GM18861 (cell line): ENCODE measurements around the gene NOL7.

Experiments used
- ATAC-seq: cut with Tn5 transposase; IDR thresholded peaks from one replicate; pipeline ENCODE4 v1.9.1; 2021; ENCODE audit not compliant: unreplicated experiment

NOL7 gene

DNA sequence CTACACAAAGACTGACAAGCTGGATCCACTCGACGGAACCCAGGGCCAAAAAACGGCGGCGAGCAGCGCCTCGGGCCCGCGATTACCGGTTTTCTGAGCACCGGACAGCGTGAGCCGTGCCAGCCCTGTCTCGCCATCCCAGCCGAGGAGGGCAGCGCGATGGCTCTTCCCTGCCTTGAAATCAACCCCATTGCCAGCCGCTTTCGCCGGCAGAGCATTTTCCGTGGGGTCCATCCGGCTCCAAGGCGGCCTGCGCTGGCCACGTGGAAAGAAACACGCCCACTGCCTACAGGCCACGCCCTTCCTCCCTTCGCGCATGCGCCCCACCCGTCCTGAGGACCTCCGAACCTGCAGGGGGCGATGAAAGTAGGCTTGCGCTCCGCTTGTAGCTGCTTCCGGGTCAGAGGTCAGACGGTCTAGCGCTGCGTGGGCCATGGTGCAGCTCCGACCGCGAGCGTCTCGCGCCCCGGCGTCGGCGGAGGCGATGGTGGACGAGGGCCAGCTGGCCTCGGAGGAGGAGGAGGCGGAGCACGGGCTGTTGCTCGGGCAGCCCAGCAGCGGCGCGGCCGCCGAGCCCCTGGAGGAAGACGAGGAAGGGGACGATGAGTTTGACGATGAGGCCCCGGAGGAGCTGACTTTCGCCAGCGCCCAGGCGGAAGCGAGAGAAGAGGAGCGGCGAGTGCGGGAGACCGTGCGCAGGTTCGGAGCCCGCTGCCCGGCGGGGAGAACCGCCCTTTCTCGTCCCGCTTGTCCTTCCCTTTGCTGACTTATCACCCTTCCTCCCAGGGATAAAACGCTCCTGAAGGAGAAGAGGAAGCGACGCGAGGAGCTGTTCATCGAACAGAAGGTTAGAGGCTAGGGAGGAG, at the start of gene NOL7:
NOL7 (plus strand) TSS at position 410 of the 866 bp plus-strand sequence; CDS start at position 434, 24 bp downstream.
- peak; percentile 83 for ATAC-seq

DNA sequence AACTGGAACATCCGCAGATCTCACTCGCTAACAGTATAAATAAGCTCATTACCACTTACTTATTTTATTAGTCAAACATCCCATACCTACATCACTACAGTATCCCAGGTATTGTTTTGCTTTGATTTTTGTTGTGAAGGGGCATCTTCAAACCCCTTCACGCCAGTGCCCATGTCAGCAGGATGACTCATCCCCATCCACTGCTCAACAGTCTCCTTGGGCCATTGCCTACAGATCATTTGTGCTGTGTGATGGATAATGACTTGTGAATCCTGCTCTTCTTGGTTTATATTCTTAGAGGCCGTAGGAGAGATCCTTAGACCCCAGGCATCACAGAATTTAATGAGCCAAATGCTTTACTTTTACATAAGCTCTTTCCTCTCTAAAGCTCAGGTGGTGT, 49.2 kb upstream of the NOL7 start:
- no peak for ATAC-seq

DNA sequence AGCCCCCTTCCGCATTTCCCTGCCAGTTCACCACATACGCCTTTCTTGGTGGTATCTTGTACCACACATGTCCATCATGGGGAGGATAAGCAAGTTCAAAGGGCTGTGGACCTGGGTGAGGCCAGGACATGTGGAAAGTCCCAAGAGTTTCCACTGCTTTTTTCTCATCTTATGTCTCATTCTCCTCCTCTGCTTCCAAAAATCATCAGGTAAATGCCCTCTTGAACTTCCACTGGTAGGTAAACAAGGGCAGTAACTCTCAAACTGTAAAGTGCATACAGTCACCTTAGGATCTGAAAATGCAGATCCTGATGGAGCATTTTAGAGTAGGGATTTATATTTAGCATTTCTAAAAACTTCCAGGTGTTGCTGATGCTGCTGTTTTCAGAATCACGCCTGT, 48.6 kb upstream of the NOL7 start:
- no peak for ATAC-seq

DNA sequence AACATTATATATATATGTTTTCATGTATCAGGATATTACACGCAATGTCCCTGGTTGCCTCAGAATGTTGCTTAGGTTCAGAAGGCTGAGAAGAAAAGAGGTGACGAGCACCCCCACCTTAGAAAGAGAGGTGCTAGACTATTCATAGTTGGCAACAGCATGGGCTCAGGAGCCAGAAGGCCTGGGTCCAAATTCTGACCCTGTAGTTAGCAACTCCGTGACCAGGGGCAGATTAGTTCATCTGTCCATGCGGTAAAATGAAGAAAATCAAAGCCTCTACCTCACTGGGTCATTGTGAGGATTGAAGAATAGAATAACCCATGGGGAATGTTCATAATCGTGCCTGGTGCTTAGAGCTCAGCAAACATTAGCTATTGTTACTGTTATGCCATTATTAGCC, 46.2 kb upstream of the NOL7 start:
- ATAC-seq, result no peak

DNA sequence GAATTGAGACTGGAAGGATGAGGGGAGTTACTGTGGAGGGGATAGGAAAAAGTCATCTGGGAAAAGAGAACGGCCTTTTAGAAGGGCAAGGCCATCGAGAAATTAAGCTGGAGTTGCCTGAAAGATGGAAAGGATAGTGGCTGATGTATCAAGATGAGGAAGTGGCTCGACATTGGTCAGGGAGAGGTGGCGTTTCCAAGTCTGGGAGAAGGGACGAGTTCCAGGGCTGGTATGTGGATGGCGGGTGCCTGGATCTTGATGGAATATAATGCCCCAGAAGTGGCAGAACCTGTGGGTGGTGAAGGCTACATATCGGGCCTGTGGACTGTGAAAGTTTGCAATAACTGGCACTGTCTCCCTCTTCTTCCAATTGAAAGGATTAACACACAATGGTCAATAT, 42.9 kb upstream of the NOL7 start:
- no peak for ATAC-seq

DNA sequence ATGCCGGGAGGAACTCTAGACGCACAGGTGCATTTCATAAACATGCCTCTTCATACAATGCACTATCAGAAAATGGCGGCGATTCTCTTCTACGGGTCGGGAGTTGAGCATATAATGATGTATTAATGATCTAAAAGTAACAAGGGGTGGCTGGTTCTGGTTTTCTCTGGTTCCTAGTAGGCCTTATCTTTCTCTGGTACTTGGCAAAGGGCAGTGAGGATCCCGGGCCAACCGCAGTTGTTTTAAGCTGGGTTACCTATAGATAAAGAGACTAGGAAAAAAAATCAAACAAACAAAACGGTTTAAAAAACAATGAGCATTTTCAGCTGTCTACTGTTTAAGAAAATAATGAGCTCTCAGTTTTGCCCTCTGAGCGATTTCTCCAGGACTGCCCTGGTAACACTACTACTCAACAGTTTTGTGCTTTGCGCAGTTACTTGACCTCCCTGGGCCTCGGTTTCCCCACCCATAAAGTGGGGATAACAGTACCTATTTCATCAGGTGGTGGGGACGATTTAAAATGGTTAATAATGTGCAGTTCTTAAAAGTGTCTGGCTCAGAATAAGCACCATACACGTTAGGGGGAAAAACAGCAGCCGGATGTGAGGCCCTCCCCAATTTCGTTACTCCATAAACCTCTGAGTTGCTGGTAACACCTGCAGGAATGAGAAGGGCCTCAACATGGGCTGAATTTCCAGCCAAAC, 42.0 kb upstream of the NOL7 start:
- ATAC-seq, result no peak

DNA sequence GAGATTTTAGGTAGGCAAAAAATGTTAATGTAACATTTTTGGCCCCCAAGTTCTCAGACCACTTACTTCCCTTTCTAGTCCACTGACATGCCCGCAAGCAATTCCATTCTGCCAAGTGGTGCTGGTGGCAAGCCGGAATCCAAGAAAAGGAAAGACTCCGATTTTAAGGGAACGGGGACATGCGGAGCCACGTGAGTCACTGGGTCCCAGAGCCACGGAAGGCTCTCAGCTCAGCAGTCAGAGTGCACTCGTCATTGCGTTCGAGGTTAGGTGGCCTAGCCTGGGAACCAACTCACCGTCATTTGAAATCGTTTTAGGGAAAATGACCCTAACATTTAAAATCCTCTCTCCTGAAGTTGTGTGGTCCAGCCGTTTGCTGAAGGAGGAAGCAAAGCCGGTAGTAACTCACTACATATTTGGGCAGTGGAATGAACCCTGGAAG, 41.4 kb upstream of the NOL7 start:
- ATAC-seq, result no peak

DNA sequence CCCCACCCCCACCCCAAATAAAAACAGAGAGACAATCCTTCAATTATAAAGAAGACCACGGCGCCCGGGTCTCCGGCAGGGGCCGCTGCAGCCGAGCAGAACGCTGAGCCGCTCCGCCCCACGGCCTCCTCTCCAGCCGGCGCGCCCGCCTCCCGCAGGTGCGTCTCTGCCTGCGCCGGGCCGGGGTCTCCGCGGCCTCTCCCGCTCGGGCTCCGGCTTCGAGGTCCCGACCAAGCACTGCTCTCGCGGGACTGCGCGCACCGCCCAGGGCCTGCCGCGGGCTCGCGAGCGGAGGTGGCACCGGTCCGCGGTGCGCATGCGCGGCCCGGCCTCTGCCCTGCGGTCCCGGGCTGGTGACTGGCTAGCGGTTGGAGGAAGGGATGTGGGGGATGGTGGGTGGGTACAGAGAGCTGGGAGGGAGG, 41.0 kb upstream of the NOL7 start:
- peak; percentile 70 for ATAC-seq

DNA sequence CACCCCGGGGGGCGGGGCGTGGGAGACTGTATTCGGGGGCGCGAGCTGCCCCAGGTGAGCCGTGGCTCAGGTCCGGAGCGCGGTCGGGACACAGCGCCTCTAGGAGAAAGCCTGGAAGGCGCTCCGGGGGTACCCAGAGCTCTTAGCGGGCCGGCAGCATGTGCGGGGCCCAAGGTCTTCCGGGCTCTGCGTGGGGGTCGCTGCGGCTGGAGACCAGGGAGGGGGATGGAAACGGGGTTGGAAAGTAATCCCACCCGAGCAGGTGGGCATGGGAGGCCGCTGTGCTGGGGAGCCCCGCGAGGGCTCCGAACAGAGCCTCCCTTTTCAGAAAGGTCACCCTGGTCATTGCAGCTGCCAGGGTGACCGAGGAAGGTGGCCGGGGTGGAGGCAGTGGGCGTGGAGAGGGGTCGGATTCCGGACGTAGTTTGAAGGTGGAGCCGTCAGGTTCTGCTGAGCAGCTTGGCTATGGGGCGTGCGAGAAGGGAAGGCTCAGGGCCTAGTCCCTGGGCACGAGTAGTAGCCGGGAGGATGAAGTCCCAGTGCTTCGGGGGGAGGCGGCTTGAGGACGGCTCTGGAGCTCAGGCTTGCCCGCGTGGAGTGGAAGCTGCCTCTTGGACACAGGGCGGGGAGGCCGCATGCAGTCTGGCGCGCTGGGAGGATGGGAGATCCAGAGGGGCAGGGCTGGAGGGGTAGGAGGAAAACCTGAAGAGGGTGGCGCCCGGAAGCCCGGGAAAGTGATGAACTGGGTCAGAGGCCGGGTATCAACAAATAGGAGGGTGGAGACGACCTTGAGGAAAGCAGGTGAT, 40.4 kb upstream of the NOL7 start, which contains the start of gene SIRT5:
SIRT5 (plus strand) TSS at position 31 of the 806 bp plus-strand sequence. CDS start 9,510 bp downstream, outside the sequence.
- peak; percentile 46 for ATAC-seq

DNA sequence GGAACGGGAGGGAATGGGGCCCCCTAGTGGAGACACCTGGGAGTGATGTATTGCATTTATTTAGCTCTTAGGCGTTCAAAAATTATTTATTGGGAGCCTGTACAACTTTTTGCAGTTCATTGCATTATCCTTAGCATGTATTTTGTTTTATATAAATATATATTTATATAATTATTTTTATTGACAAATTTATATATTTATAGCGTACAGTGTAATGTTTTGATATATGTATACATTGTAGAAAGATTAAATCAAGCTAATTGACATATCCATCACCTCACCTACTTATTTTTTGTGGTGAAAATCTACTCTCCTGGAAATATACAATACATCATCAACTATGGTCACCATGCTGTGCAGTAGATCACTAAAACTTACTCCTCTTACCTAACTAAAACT, 39.8 kb upstream of the NOL7 start:
- no peak for ATAC-seq

DNA sequence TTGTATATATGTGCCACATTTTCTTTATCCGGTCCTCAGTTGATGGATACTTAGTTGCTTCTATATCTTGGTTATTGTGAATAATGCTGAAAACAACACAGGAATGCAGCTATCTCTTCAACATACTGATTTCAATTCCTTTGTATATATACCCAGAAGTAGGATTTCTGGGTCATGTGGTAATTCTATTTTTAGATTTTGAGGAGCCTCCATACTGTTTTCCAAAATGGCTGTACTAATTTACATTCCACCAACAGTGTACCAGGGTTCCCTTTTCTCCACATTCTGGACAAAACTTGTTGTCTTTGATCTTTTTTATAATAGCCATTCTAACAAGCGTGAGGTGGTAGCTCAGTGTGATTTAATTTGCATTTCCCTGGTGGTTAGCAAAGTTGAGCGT, 39.1 kb upstream of the NOL7 start:
- no peak for ATAC-seq

DNA sequence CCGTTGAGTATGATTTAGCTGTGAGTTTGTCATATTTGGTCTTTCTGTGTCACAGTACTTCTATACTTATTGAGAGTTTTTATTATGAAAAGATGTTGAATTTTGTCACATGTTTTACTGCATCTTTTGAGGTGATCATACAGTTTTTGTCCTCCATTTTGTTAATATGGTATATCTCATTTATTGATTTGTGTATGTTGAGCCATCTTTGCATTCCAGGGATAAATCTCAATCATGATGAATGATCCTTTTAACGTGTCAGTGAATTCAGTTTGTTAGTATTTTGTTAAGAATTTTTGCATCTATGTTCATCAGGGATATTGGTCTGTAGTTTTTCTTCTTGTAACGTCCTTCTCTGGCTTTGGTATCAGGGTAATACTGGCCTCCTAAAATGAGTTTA, 37.2 kb upstream of the NOL7 start:
- no peak for ATAC-seq

DNA sequence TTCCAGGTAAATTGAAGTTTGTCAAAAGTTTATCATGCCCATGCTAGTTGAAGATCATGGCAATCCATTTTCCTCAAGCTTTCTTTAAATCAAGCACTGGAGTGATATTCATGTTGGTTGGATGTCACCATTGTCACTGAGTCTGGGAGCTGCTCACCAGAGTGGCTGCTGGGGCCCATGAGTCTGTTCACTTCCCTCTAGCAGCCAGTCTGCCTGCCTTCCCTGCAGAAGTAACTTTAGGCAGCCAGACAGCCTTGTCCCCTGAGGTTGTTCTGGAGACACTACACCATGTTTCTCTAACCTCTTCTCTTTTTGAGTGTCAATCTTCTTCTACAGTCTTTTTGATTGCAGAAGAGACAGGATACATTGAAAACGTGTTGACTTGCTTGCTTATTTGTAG, 35.2 kb upstream of the NOL7 start:
- ATAC-seq, result no peak

DNA sequence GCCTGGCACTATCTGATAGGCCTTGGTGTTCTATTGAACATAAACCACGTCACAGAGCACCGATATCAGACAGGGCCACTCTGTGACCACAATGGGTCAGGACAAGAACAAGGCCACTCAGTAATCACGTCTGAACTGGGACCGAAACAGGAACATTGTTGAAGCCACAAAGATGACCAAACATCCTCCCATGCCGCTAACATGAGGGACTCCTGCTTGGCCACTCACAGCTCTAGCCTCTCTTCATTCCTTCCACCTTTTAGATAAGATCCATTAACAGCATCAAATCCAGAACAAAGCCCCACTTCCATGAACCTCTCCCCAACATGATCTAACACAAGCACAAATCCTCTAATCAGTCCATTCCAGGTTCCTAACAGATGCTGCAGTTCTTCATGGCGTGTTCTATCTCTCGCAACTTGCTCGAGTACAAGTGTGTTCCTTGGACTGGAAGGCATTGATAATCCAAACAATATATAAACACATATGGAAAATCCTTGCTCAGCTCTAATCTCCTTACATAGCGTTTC, 33.4 kb upstream of the NOL7 start:
- ATAC-seq, result no peak

DNA sequence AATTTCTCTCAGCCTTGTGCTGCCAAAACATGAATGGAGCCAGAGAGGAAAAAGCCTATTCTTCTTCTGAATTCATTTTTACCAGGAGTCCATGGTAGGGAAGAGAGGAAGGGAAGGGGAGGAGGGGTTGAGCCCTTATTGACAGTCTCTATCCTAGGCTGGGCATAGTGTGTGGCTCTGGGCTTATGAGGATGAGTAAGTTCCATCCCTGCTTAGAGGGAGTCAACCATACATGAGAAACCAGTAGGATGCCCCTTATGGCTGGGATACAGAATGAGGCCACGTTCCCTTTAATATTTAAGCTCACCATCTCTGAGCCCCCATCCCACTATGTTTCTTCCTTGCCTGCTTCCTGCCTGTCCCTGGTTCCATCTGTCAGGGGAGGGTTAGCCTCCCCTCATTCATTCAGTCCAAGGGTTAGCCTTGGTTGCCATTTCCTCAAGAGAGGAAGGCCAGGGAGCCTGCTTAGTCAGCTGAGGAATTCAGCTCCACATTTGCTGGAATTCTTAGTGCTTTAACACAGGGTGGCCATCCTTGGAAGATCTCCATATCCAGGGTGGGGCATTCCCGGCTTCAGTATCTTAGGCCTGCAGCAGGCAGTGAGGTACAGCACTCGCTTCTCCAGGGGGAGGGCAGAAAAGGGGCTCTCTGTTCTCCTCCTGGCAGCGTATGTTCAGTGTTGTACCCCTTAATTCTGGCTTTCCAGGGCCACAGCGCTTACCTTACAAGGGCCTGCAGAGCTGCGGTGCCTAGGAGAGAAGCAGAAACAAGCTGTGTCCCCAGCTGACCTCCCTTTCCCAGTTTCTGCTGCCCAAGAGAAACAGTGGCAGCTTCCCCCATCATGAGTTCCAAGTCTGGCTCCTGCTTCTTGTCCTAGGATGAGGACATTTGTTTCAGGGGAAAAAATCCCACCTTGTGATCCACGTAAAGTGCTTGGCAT, 28.3 kb upstream of the NOL7 start:
- ATAC-seq, result no peak

DNA sequence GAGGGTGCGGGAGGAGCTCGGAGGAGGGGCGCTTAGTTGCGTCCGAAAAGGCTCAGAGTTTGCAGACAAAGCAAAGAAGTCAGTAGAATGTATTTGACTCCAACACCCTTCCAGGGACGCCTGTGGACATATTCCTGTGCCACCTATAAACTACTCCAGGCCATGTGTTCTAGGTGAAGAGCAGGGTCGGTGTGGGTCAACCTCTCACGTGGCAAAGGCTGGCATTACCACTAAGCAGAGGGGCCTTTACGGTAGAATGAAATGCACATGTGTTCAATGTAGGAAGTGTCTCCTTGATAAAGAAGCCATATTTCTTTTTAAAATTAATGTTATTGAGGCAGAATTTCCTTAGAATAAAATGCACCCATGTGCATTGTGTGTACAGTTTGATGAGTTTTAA, 25.3 kb upstream of the NOL7 start:
- ATAC-seq, result no peak

DNA sequence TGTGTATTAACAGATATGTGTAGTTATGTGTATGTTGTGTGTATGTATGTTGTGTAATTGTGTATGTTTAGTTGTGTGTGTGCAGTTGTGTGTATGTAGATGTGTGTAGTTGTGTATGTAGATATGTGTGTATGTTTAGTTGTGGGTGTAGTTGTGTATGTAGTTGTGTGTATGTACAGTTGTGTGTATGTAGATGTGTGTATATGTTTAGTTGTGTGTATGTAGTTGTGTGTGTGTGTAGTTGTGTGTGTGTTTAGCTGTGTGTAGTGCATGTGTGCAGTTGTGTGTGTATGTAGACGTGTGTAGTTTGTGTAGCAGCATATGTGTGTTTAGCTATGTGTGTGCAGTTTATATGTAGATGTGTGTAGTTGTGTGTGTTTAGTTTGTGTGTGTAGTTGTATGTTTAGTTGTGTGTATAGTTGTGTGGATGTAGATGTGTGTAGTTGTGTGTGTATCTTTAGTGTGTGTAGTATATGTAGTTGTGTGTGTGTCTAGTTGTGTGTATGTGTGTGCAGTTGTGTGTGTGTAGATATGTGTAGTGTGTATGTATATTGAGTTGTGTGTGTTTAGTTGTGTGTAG, 24.5 kb upstream of the NOL7 start:
- ATAC-seq, result no peak

DNA sequence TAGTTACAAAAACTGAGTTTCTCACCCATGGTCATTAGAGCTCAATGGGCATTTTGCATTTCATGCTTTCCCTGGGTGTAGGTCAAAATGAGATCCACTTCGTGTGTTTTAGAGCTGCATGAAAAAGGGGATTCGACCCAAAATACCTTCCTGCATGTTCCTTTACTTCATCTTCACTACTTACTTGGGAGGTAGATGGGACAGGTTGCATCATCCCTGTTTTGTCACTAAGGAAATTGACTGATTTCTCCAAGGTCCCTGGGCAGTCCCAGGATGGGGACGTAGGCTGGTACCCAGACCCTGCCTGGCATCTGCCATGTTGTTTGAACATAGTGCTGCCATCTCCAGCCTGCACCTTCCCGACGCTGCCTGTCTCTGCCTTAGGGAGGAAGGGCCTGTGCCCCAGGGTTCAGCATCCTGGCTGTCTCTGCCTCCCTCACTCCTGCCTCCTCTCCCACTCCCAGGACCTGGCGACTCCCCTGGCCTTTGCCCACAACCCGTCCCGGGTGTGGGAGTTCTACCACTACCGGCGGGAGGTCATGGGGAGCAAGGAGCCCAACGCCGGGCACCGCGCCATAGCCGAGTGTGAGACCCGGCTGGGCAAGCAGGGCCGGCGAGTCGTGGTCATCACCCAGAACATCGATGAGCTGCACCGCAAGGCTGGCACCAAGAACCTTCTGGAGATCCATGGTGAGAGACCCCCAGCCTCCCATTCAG, 23.8 kb upstream of the NOL7 start:
- no peak for ATAC-seq

DNA sequence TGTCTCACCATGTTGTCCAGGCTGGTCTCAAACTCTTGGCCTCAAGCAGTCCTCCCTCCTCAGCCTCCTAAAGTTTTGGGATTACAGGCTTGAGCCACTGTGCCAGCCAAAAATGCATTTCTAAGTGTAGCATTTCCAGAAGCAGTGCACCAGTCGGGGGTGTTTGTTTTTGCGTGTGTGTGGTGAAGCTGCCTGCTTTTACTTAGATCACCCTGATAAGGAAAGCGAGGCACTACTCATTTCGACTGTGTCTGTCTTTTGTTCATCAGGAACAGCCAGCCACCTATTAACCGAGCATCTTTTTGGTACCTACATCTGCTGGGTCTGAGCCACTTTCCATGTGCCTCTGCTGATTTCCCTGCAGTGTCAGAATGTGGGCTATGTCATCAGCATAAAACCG, 22.0 kb upstream of the NOL7 start:
- no peak for ATAC-seq
